Chondrocyte (in vitro differentiated cells): ENCODE results near the gene XPR1. TPM values are rescaled to one million over a fixed set of nuclear protein-coding genes. Genes with fewer than 3 reads are reported as not detected.
A peak's percentile ranks its signal among the peaks of the same experiment; 100 is the strongest.

ENCODE experiments used
- DNase-seq: peaks from one replicate; pipeline ENCODE4 v3.0.0; 2021; ENCODE audit warnings: mixed read lengths, low spot score
- H3K27ac Mint-ChIP-seq: one replicate; pipeline ENCODE4 v1.8.0; 2021; ENCODE audit warnings: mild to moderate bottlenecking, moderate library complexity, mixed read lengths; ENCODE audit not compliant: unreplicated experiment
- H3K27me3 Mint-ChIP-seq: 2 replicates; pipeline ENCODE4 v1.8.0; 2021; ENCODE audit warnings: low read depth, mixed read lengths
- H3K36me3 Mint-ChIP-seq: 2 replicates; pipeline ENCODE4 v1.8.0; 2021; ENCODE audit warnings: low read depth, mixed read lengths
- H3K4me1 Mint-ChIP-seq: 2 replicates; pipeline ENCODE4 v1.8.0; 2021; ENCODE audit warnings: low read depth, mild to moderate bottlenecking, mixed read lengths
- H3K4me3 Mint-ChIP-seq: one replicate; pipeline ENCODE4 v1.8.0; 2021; ENCODE audit warnings: mild to moderate bottlenecking, moderate library complexity, mixed read lengths; ENCODE audit not compliant: unreplicated experiment
- H3K9me3 Mint-ChIP-seq: 2 replicates; pipeline ENCODE4 v1.8.0; 2021; ENCODE audit warnings: low read depth, mixed read lengths
- total RNA-seq: library from RNA; stranded (reverse); gene quantifications from 3 replicates; pipeline ENCODE4 v1.2.1, GENCODE V29; 2021
- TF ChIP-seq, protein P1 (sequence below): fragments of 200-600 bp; sonication (generic); IDR thresholded peaks from 2 replicates; pipeline ENCODE4 v1.5.0; 2021; ENCODE audit warnings: antibody characterized with exemption, mild to moderate bottlenecking, moderate library complexity

The XPR1 gene
- total RNA-seq, 1 donor from 2014 or later: 24.9 TPM

GRCh38 chr1:180598333-180598974 is 33.4 kb upstream of the XPR1 start:
- Mint-ChIP-seq H3K36me3 (no peaks in the 10 kb centered on the region), H3K4me3 (no peak overlapping the region), H3K4me1 (peaks cover 14% of the 10 kb centered on the region), H3K9me3 (no peaks in the 10 kb centered on the region), H3K27me3 (peaks cover 4% of the 10 kb centered on the region), H3K27ac (peak overlapping the region; percentile 78)
- TF ChIP-seq, protein P1, sequence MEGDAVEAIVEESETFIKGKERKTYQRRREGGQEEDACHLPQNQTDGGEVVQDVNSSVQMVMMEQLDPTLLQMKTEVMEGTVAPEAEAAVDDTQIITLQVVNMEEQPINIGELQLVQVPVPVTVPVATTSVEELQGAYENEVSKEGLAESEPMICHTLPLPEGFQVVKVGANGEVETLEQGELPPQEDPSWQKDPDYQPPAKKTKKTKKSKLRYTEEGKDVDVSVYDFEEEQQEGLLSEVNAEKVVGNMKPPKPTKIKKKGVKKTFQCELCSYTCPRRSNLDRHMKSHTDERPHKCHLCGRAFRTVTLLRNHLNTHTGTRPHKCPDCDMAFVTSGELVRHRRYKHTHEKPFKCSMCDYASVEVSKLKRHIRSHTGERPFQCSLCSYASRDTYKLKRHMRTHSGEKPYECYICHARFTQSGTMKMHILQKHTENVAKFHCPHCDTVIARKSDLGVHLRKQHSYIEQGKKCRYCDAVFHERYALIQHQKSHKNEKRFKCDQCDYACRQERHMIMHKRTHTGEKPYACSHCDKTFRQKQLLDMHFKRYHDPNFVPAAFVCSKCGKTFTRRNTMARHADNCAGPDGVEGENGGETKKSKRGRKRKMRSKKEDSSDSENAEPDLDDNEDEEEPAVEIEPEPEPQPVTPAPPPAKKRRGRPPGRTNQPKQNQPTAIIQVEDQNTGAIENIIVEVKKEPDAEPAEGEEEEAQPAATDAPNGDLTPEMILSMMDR: no peak
- no peak for DNase-seq

GRCh38 chr1:180600343-180600742 is 31.5 kb upstream of the XPR1 start:
- Mint-ChIP-seq H3K27me3 (peaks cover 2% of the 10 kb centered on the region), H3K36me3 (no peaks in the 10 kb centered on the region), H3K9me3 (no peaks in the 10 kb centered on the region), H3K4me1 (peaks cover 14% of the 10 kb centered on the region), H3K27ac (peak overlapping the region; percentile 64), H3K4me3 (no peak overlapping the region)
- no peak for DNase-seq
- TF ChIP-seq, protein P1: no peak

- Mint-ChIP-seq H3K4me1 (peaks cover 14% of the 10 kb centered on the region), H3K27ac (no peak overlapping the region), H3K4me3 (no peak overlapping the region), H3K36me3 (no peaks in the 10 kb centered on the region), H3K9me3 (no peaks in the 10 kb centered on the region), H3K27me3 (no peaks in the 10 kb centered on the region)
- TF ChIP-seq, protein P1: no peak
- DNase-seq: no peak
These were observed 30.3 kb upstream of the XPR1 start for GRCh38 chr1:180601512-180601911.

DNA sequence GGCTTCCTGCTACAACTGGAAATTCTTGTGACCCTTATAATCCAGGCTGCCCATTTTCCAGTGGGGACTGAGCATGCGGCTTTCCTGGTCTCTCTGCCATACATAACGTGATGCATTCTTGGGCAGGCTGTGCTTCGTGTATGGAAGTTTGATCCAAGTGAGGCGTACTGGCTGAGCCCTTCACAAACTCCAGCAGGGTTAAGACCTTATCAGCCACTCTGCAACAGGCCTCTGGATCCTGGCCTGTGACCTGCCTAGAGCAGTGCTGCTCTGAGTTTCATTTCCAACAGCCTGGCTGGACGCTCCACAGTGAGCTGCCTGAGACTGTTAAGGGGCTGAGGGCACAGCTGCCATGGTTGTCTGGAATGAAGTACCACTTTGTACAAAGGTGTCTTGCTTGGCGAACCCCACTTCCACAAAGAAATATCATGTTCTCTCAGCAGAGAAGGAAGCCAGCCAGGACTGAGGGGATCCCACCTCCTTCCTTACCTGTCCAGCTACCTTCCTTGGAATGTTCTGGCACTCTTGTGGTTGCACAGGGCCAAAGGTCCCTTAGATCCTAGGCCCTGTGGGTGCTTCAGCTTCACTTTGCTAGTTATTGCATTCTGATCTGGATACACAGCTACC is 28.5 kb upstream of the XPR1 start:
- TF ChIP-seq, protein P1: no peak
- H3K4me3 Mint-ChIP-seq: no peak overlapping the region
- DNase-seq: no peak
- no peaks in the 10 kb centered on the region for H3K9me3 Mint-ChIP-seq
- H3K27me3 Mint-ChIP-seq: no peaks in the 10 kb centered on the region
- peaks cover 9% of the 10 kb centered on the region for H3K4me1 Mint-ChIP-seq
- no peak overlapping the region for H3K27ac Mint-ChIP-seq
- H3K36me3 Mint-ChIP-seq: no peaks in the 10 kb centered on the region

GRCh38 chr1:180603850-180604226 is 28.0 kb upstream of the XPR1 start:
- no peak for DNase-seq
- H3K36me3 Mint-ChIP-seq: no peaks in the 10 kb centered on the region
- no peak overlapping the region for H3K4me3 Mint-ChIP-seq
- no peak overlapping the region for H3K27ac Mint-ChIP-seq
- H3K9me3 Mint-ChIP-seq: no peaks in the 10 kb centered on the region
- TF ChIP-seq, protein P1: no peak
- no peaks in the 10 kb centered on the region for H3K27me3 Mint-ChIP-seq
- peaks cover 5% of the 10 kb centered on the region for H3K4me1 Mint-ChIP-seq
